K562 (cell line): ENCODE data around the gene PSMG3. TPM values are rescaled to one million over a fixed set of nuclear protein-coding genes. Genes with fewer than 3 reads are reported as not detected.

Experiments used
- ATAC-seq: fragments of 200-7000 bp; cut with Tn5 transposase; 3 replicates; pipeline ENCODE4 v1.9.1; 2020; ENCODE audit warnings: moderate library complexity
- BruUV-seq: library from RNA; stranded (reverse); fragments of 400-500 nt; replicated peaks from 2 replicates; lab custom pipeline; 2021; lab: Mats Ljungman, UMichigan
- CTCF ChIA-PET: fragments of 300-600 bp; formaldehyde crosslinking; extraction: SDS; loops from one replicate; lab custom pipeline; 2021; ENCODE audit warnings: low intra/inter-chr PET ratio; lab: Yijun Ruan, JAX
- POLR2A ChIA-PET: fragments of 300-600, 350-650 bp; sonication (Branson Sonifier 250); formaldehyde crosslinking; extraction: SDS; loops from one replicate; lab custom pipeline; 2021; ENCODE audit warnings: antibody characterized with exemption, inconsistent platforms; lab: Yijun Ruan, JAX
- DNase-seq, 4 experiments: peaks; one replicate each; pipeline versions ENCODE4 v3.0.0 to v3.0.0-alpha.2; 2011 to 2018; ENCODE audit warnings: low spot score in 3 of 4, mixed read lengths in 3 of 4; ENCODE audit errors: extremely low read depth in 1 of 4
- FAIRE-seq: peaks from 2 replicates; lab custom pipeline; 2011; peaks lifted over from hg19 to GRCh38; lab: Jason Lieb, UNC
- H2AFZ ChIP-seq: 2 replicates; pipeline ENCODE4 v1.6.0; 2011; ENCODE audit warnings: low read depth, low read length, control low read depth, inconsistent platforms
- H3K27ac ChIP-seq: fragments of 200-600 bp; 3 replicates; pipeline ENCODE4 v1.8.0; 2011; ENCODE audit warnings: low read depth, mild to moderate bottlenecking, control low read depth, inconsistent platforms, low read length, moderate library complexity, mixed read lengths; ENCODE audit errors: extremely low read depth
- H3K27me3 ChIP-seq, 2 experiments: fragments of 300-600 bp in 1 of 2; 2 replicates in 1 of 2; 3 replicates in 1 of 2; pipeline versions ENCODE4 v1.6.0 to v1.8.0; 2011; ENCODE audit warnings: inconsistent platforms in 2 of 2, low read length in 2 of 2, mild to moderate bottlenecking in 1 of 2, mixed read lengths in 1 of 2, moderate library complexity in 1 of 2; ENCODE audit not compliant: control insufficient read depth in 2 of 2, insufficient read depth in 2 of 2
- H3K36me3 ChIP-seq: fragments of 300-600 bp; 3 replicates; pipeline ENCODE4 v1.8.0; 2011; ENCODE audit warnings: mild to moderate bottlenecking, low read length, inconsistent platforms; ENCODE audit not compliant: control insufficient read depth, insufficient read depth
- H3K4me1 ChIP-seq, 2 experiments: fragments of 200-600 bp in 1 of 2; replicated peaks in 1 of 2; 2 replicates in 1 of 2; 3 replicates in 1 of 2; pipeline versions ENCODE4 v1.5.1 to v1.8.0; 2011; ENCODE audit warnings: inconsistent platforms in 2 of 2, low read length in 2 of 2, mild to moderate bottlenecking in 1 of 2, mixed read lengths in 1 of 2, moderate library complexity in 1 of 2; ENCODE audit not compliant: control insufficient read depth in 2 of 2, insufficient read depth in 2 of 2
- H3K4me2 ChIP-seq: 2 replicates; pipeline ENCODE4 v1.6.1; 2011; ENCODE audit warnings: low read length, control low read depth, inconsistent platforms, mixed read lengths; ENCODE audit not compliant: insufficient read depth
- H3K4me3 ChIP-seq: fragments of 200-600 bp; sonication (generic), shearing (Covaris generic); 2 replicates; pipeline ENCODE4 v1.5.1; 2016; ENCODE audit warnings: control low read depth, inconsistent platforms
- H3K79me2 ChIP-seq: fragments of 200-600 bp; 3 replicates; pipeline ENCODE4 v1.8.0; 2011; ENCODE audit warnings: low read length, inconsistent platforms; ENCODE audit not compliant: control insufficient read depth, insufficient read depth
- H3K9ac ChIP-seq, 2 experiments: 2 replicates each; pipeline versions ENCODE4 v1.6.0 to v1.6.1; 2011; ENCODE audit warnings: low read depth in 2 of 2, low read length in 2 of 2, control low read depth in 1 of 2, inconsistent platforms in 1 of 2, mild to moderate bottlenecking in 1 of 2, mixed read lengths in 1 of 2; ENCODE audit not compliant: insufficient read depth in 1 of 2
- H3K9me1 ChIP-seq: one replicate; pipeline ENCODE4 v1.6.0; 2011; ENCODE audit warnings: inconsistent platforms, mild to moderate bottlenecking, low read length, moderate library complexity; ENCODE audit not compliant: control insufficient read depth, insufficient read depth
- H3K9me3 ChIP-seq: replicated peaks from 2 replicates; pipeline ENCODE4 v1.5.1; 2011; ENCODE audit warnings: low read depth, low read length, inconsistent platforms; ENCODE audit not compliant: control insufficient read depth, insufficient read depth
- H4K20me1 ChIP-seq: replicated peaks from 2 replicates; pipeline ENCODE4 v1.6.1; 2011; ENCODE audit warnings: low read length, inconsistent platforms, mixed read lengths; ENCODE audit not compliant: control insufficient read depth, insufficient read depth
- CHD2 ChIP-seq: IDR thresholded peaks from 2 replicates; pipeline ENCODE4 v1.6.1; 2011; ENCODE audit warnings: low read depth, low read length
- GTF2F1 ChIP-seq: IDR thresholded peaks from 2 replicates; pipeline ENCODE4 v1.6.1; 2011; ENCODE audit warnings: low read depth, low read length, improper control_type of control experiment
- L3MBTL2 ChIP-seq: fragments of 450-650 bp; IDR thresholded peaks from 2 replicates; pipeline ENCODE4 v1.6.1; 2016; ENCODE audit warnings: mild to moderate bottlenecking, moderate library complexity
- LCOR ChIP-seq: sonication (generic); formaldehyde crosslinking; IDR thresholded peaks from 2 replicates; pipeline ENCODE4 v1.8.0; 2022; ENCODE audit warnings: mild to moderate bottlenecking, missing genetic modification reagents
- NCOA2 ChIP-seq, 2 experiments: fragments of 450-650 bp; IDR thresholded peaks; 2 replicates each; pipeline ENCODE4 v1.6.1; 2018; ENCODE audit warnings: mild to moderate bottlenecking in 2 of 2, moderate library complexity in 1 of 2; ENCODE audit not compliant: partially characterized antibody in 2 of 2
- NEUROD1 ChIP-seq: fragments of 150-350 bp; IDR thresholded peaks from 2 replicates; pipeline ENCODE4 v1.6.1; 2014; ENCODE audit warnings: borderline replicate concordance, low read length, low read depth; ENCODE audit not compliant: partially characterized antibody
- RAD51 ChIP-seq: fragments of 450-650 bp; IDR thresholded peaks from 2 replicates; pipeline ENCODE4 v1.7.1; 2016; ENCODE audit warnings: low read depth, mild to moderate bottlenecking, borderline replicate concordance
- RB1 ChIP-seq: fragments of 450-650 bp; IDR thresholded peaks from 2 replicates; pipeline ENCODE4 v1.6.1; 2017; ENCODE audit warnings: low read depth, mild to moderate bottlenecking
- SMAD1 ChIP-seq: fragments of 150-350 bp; IDR thresholded peaks from 2 replicates; pipeline ENCODE4 v1.6.1; 2014; ENCODE audit warnings: low read length, low read depth; ENCODE audit not compliant: partially characterized antibody
- ZNF12 ChIP-seq: sonication (generic); formaldehyde crosslinking; IDR thresholded peaks from 2 replicates; pipeline ENCODE4 v1.4.0; 2020; ENCODE audit warnings: mild to moderate bottlenecking, missing genetic modification reagents
- ZNF121 ChIP-seq: sonication (generic); formaldehyde crosslinking; conservative IDR thresholded peaks from 2 replicates; pipeline ENCODE4 v1.8.0; 2022; ENCODE audit warnings: missing genetic modification reagents
- WGBS: fragments of 100-300 bp; shearing (Covaris generic); methylation state at CpG from one replicate; pipeline ENCODE4 v1.1.6; 2016; ENCODE audit warnings: low coverage, mixed read lengths; ENCODE audit not compliant: insufficient coverage; ENCODE audit errors: missing lambda C conversion rate; 5-methylcytosine and 5-hydroxymethylcytosine counted together
- in situ Hi-C: fragments of 300-500 bp; cut with MboI; formaldehyde crosslinking; loops from 4 replicates; pipeline ENCODE4 v1.15.0; 2018; ENCODE audit warnings: inconsistent platforms, mixed read lengths
- intact Hi-C: fragments of 100-400 bp; cut with micrococcal nuclease; formaldehyde crosslinking; loops from 2 replicates; pipeline ENCODE4 v1.14.2; 2022
- polyA plus RNA-seq, 8 experiments: library from polyadenylated mRNA; depleted of rRNA in 4 of 8; stranded (reverse) in 5 of 8; unstranded in 3 of 8; fragments of >200 nt; fragmentation: Nextera tagmentation in 2 of 8; fragmentation: Illumina TruSeq in 1 of 8; extraction: Ambion mirVana in 2 of 8; extraction: Trizol in 1 of 8; gene quantifications; 2 replicates each; pipeline versions ENCODE4 v1.2.1 to v1.2.3, GENCODE V29; 2011 to 2014; ENCODE audit warnings: inconsistent platforms in 1 of 8, missing spikeins in 1 of 8
- total RNA-seq, 7 experiments: library from RNA; depleted of rRNA in 6 of 7; stranded (reverse); fragments of >200 nt in 6 of 7; fragmentation: Illumina TruSeq in 2 of 7; extraction: Trizol in 2 of 7; gene quantifications; 2 replicates each; pipeline versions ENCODE4 v1.2.1 to v1.2.3, GENCODE V29; 2011 to 2021; ENCODE audit warnings: low replicate concordance in 1 of 7

PSMG3 gene
- total and polyA plus RNA-seq, 9 of the 15 experiments (the other 6 are each of a cell fraction or from before 2014, with no cell fraction given): 34.8 to 122 (median 80.1) TPM

DNA sequence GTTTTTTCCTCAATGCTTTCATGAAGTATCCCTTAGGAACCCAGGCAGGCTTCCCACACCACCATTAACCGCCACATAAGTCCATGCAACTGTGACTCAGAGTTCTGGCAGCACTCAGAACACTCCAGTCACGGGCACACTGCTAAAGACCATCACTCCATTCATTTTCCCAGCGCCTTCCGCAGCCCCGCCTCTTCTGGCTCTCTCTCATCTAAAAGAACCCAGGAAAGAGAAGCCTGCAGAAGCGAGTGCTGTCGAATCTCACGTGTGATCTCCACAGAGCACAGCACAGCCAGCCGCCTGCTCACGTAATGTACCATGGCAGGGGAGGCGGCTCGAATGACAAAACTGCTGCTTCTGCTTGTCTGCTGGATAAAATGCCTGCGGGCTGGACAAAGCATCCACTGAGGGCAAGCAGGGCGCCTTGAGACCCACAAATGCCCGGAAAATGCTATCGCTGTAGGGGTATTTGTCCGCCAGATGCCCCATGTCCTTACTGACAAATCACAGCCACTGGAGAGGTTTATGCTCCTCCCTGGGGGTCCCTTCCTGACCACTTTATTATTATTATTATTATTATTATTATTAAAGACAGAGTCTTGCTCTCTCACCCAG lies 1.8 kb downstream of the PSMG3 start:
- POLR2A ChIA-PET: interaction anchor here (0.7 kb wide), 1 partner anchor 15 kb away, joined by 3 read pairs; no protein-coding TSS in a partner anchor
- Histone ChIP-seq H3K9me1 (no peaks in the 10 kb centered on the region), H3K4me2 (peak overlapping the region; percentile 56; the same call in 1 of the 2 replicates), H3K79me2 (peaks cover 44% of the 10 kb centered on the region), H3K9me3 (no peaks in the 10 kb centered on the region), H3K36me3 (peaks cover 30% of the 10 kb centered on the region; the same call in 2 of the 3 replicates), H3K4me1 (peaks cover 33 to 63% of the 10 kb centered on the region in 2 experiments; a peak in 4 of 5 replicates), H3K27ac (peak overlapping the region; percentile 56), H3K9ac (peak overlapping the region; percentile 39 to 99), H3K27me3 (no peaks in the 10 kb centered on the region), H4K20me1 (no peaks in the 10 kb centered on the region), H3K4me3 (no peak overlapping the region; the same call in 1 of the 2 replicates), H2AFZ (no peak overlapping the region)
- 75% methylated on average over 17 of the region's 17 CpGs for WGBS
- BruUV-seq: no TSS peak
- FAIRE-seq (no peak), DNase-seq (no peak), ATAC-seq (no peak)
- in situ Hi-C loops: no loop called here
- intact Hi-C loops: no loop called here
- CTCF ChIA-PET: no interaction called here
- TF ChIP-seq RB1 (no peak), ZNF121 (CRISPR knock-in tag) (no peak), GTF2F1 (no peak), L3MBTL2 (no peak), NEUROD1 (no peak), NCOA2 (IDR thresholded peaks at IDR 0.05; ENCODE audit: partially characterized antibody in 2 of 2) (no peak), SMAD1 (no peak), LCOR (no peak), CHD2 (no peak), ZNF12 (CRISPR knock-in tag) (no peak), RAD51 (no peak)
